ENCODE results near the gene ECEL1. TPM values are rescaled to one million over a fixed set of nuclear protein-coding genes. Genes with fewer than 3 reads are reported as not detected.
"Not testable (repeated sequence)": the region's sequence is repeated elsewhere in the genome, so short reads cannot be mapped to it uniquely, and the experiment has no call there.

The ECEL1 gene
- total and polyA plus RNA-seq, 8 donors = 0.30 to 1.1 (median 0.76) TPM; not detected in 2

GRCh38 chr2:232441147-232441651, 46.4 kb downstream of the ECEL1 start:
- Histone ChIP-seq H3K9me3 (no peaks in the 10 kb centered on the region), H3K27ac (no peak overlapping the region), H3K27me3 (no peaks in the 10 kb centered on the region), H3K4me3 (no peak overlapping the region), H3K36me3 (no peaks in the 10 kb centered on the region), H3K4me1 (no peaks in the 10 kb centered on the region)
- TF ChIP-seq CTCF (IDR thresholded peaks at IDR 0.05) = no peak
- ATAC-seq = no peak
- no peak for FAIRE-seq
- DNase-seq = peak in 1 of 6 donors; percentile 47
- WGBS, 2 donors = 66 to 68% methylated on average over 12 of the region's 12 CpGs
- intact Hi-C loops (cut with DNase I) = no loop called here

GRCh38 chr2:232440220-232441018, 47.2 kb downstream of the ECEL1 start:
- H3K4me3 ChIP-seq; H3K36me3 ChIP-seq; H3K27me3 ChIP-seq; H3K4me1 ChIP-seq; H3K27ac ChIP-seq; intact Hi-C loops (cut with DNase I); H3K9me3 ChIP-seq; FAIRE-seq: not testable (repeated sequence)
- TF ChIP-seq CTCF (IDR thresholded peaks at IDR 0.05) = peak; percentile 85 to 97 (median 92)
- WGBS, 2 donors = 10 to 12% methylated on average over 14 to 16 of the region's 16 CpGs
- ATAC-seq (peak; percentile 87 to 95 (median 92)), DNase-seq (peak; percentile 65 to 98 (median 88))

GRCh38 chr2:232439758-232440135, 47.9 kb downstream of the ECEL1 start:
- H3K9me3 ChIP-seq = no peaks in the 10 kb centered on the region
- no peaks in the 10 kb centered on the region for H3K27me3 ChIP-seq
- 11 to 16% methylated on average over 3 of the region's 5 CpGs for WGBS, 2 donors
- no peaks in the 10 kb centered on the region for H3K36me3 ChIP-seq
- no peak overlapping the region for H3K27ac ChIP-seq
- peak; percentile 10 to 33 (median 30) for TF ChIP-seq CTCF (IDR thresholded peaks at IDR 0.05)
- no peaks in the 10 kb centered on the region for H3K4me1 ChIP-seq
- DNase-seq (peak in 1 of 6 donors; percentile 50), FAIRE-seq (no peak), ATAC-seq (no peak)
- intact Hi-C loops (cut with DNase I) = loop anchor here in 2 of 3 donors (5.0 to 10.0 kb wide), 3 partner anchors 105 to 535 kb away; no protein-coding TSS in a partner anchor
- H3K4me3 ChIP-seq = no peak overlapping the region

- WGBS, 2 donors = 67 to 70% methylated on average over 19 to 20 of the region's 22 CpGs
- Histone ChIP-seq H3K9me3 (no peaks in the 10 kb centered on the region), H3K36me3 (no peaks in the 10 kb centered on the region), H3K4me3 (no peak overlapping the region), H3K27me3 (no peaks in the 10 kb centered on the region), H3K4me1 (no peaks in the 10 kb centered on the region), H3K27ac (no peak overlapping the region)
- intact Hi-C loops (cut with DNase I) = loop anchor here in 2 of 3 donors (5.0 to 10.0 kb wide), 3 partner anchors 104 to 534 kb away; no protein-coding TSS in a partner anchor
- peak; percentile 74 to 83 (median 78) for ATAC-seq
- DNase-seq = peak in 5 of 6 donors; percentile 22 to 70 (median 43)
- TF ChIP-seq CTCF (IDR thresholded peaks at IDR 0.05) = peak; percentile 43 to 56 (median 46)
- FAIRE-seq = no peak
These were observed 48.5 kb downstream of the ECEL1 start for GRCh38 chr2:232438951-232439757.

Data from pancreas (tissue), 10 donors.